ENCODE data around the gene HOMER1.
A peak's percentile ranks its signal among the peaks of the same experiment; 100 is the strongest.

HOMER1 gene

GRCh38 chr5:79488058-79488457, 25.9 kb downstream of the HOMER1 start:
- DNase-seq = no peak

GRCh38 chr5:79487251-79487650, 26.7 kb downstream of the HOMER1 start:
- no peak for DNase-seq

- DNase-seq = no peak
Measured at GRCh38 chr5:79486116-79486515, 27.8 kb downstream of the HOMER1 start.

- no peak for DNase-seq
Measured at GRCh38 chr5:79484731-79485130, 29.2 kb downstream of the HOMER1 start.

- no peak for DNase-seq
Measured at GRCh38 chr5:79481574-79481973, 32.4 kb downstream of the HOMER1 start.

- no peak for DNase-seq
Measured at GRCh38 chr5:79480991-79481390, 32.9 kb downstream of the HOMER1 start.

GRCh38 chr5:79475152-79475466, 38.8 kb downstream of the HOMER1 start:
- DNase-seq = no peak

GRCh38 chr5:79474367-79475151, 39.4 kb downstream of the HOMER1 start:
- no peak for DNase-seq

GRCh38 chr5:79471556-79471955, 42.4 kb downstream of the HOMER1 start:
- no peak for DNase-seq

- DNase-seq = peak; percentile 11 to 50
Measured at GRCh38 chr5:79464695-79465332, 49.1 kb downstream of the HOMER1 start.

GRCh38 chr5:79464278-79464677, 49.7 kb downstream of the HOMER1 start:
- no peak for DNase-seq

GRCh38 chr5:79459626-79460025, 54.3 kb downstream of the HOMER1 start:
- DNase-seq = no peak

GRCh38 chr5:79456890-79457583, 56.9 kb downstream of the HOMER1 start:
- no peak for DNase-seq

- DNase-seq = no peak
Measured at GRCh38 chr5:79456400-79456799, 57.5 kb downstream of the HOMER1 start.

- no peak for DNase-seq
Measured at GRCh38 chr5:79454043-79454442, 59.9 kb downstream of the HOMER1 start.

GRCh38 chr5:79448336-79448735, 65.6 kb downstream of the HOMER1 start:
- no peak for DNase-seq

- DNase-seq = no peak
Measured at GRCh38 chr5:79436821-79437220, 77.1 kb downstream of the HOMER1 start.

GRCh38 chr5:79436224-79436623, 77.7 kb downstream of the HOMER1 start:
- no peak for DNase-seq

GRCh38 chr5:79430196-79430595, 83.7 kb downstream of the HOMER1 start:
- DNase-seq = no peak

GRCh38 chr5:79423296-79423695, 90.6 kb downstream of the HOMER1 start:
- no peak for DNase-seq

GRCh38 chr5:79420248-79420647, 93.7 kb downstream of the HOMER1 start:
- no peak for DNase-seq

- no peak for DNase-seq
Measured at GRCh38 chr5:79418276-79418675, 95.7 kb downstream of the HOMER1 start.

- DNase-seq = no peak
Measured at GRCh38 chr5:79417495-79417894, 96.4 kb downstream of the HOMER1 start.

GRCh38 chr5:79416499-79416898, 97.4 kb downstream of the HOMER1 start:
- peak; percentile 42 to 52 for DNase-seq

Measured in inflammatory macrophage treated with lipopolysaccharide for 1 hour (primary cell).